Glomerular visceral epithelial cell (primary cell): ENCODE data around the gene IQGAP3.

Source experiments
- DNase-seq: peaks from one replicate; pipeline ENCODE4 v3.0.0-alpha.2; 2016; ENCODE audit errors: extremely low spot score

The IQGAP3 gene

DNA sequence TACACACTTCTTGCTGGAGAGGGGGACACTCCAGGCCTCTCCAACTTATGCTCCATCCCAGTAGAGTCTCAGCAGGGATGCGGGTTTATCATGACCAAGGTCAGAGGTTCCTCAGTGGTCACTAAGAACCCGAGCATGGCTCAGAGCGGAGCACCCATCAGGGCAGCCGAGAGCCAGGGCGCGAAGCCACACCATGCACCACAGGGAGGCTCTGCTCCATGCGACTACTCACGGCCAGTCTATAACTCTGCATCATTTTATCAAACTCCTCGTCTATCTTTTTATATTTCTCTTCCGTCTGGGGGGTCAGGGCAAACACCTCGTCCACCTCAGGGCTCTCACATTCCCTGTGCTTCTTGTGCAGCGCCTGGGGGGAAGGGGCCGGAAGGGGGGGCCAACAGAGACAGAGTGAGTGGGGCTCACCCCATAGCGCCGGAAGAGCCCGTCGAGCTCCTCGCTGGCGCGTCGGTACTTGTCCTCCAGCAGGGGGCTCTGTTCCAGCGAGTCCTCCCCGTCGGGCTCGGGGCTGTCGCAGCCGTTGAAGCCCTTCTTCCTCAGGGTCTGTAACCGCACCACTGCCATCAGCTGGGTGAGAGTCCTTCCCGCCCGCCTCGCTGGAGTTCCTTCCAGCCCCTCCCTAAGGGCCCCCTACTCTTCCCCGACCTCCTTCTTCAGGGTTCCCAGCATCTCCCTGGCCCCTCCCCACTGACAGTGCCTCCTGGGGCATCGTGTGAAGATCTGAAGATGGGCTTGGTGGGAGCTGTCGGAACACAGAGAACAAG, 91.8 kb downstream of the IQGAP3 start:
- no peak for DNase-seq

DNA sequence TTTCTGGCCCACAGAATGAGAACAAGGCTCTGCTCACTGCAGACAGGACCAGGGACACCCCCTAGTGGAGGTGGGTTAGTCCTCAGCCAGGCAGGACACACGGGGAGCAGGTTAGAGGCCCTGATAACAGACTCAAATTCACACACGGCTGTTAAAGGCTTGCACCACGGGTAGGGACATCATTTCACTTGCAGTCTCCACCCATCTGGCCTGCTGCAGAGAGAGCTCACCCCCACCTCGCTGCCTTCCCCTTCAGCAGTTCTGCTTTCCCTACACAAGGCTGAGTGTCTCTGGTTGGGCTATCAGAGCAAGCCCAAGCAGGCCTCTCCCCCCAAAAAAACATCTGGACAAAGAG, 92.4 kb downstream of the IQGAP3 start:
- DNase-seq, result no peak

DNA sequence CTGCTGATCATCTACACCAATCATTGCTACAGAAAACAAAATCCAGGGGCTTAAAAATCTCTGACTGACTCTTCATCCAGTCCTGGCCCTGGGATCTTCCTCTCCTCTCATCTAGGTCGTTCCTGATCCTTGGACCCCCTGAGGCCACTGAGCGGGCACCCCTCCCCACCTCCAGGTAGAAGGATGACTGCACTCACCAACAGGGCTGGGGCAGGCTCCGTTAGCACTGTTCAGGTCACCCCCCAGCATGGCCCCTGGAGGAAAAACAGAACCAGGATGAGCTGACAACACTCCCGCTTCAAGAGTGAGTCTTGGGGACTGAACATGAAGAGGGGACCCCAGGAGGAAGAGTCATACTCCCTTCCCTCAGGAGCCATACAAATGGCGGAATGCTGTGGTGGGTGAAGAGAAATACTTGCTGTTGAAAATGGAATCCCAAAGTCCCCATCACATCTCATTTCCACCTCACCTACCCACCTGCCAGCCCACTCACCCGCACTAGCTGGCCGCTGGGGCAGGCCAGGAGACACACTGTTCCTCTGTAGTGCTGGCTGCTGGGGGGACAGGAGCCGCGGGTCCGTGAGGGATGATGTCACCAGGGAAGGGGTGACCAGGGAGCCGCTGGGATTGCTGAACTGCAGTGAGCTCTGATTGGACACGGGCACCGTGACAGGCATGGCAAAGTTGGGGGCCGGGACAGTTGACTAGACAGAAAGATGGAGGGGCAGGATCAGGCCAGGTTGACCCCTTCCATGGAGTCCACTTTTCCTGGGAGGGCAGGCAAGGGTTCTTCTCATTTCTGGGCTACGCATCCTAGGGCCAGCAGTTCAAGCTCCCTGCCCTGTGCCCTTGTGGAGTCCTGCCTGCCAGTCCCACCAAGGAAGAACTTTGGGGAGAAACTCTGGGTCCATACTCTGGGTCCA, 93.0 kb downstream of the IQGAP3 start:
- DNase-seq, result no peak

DNA sequence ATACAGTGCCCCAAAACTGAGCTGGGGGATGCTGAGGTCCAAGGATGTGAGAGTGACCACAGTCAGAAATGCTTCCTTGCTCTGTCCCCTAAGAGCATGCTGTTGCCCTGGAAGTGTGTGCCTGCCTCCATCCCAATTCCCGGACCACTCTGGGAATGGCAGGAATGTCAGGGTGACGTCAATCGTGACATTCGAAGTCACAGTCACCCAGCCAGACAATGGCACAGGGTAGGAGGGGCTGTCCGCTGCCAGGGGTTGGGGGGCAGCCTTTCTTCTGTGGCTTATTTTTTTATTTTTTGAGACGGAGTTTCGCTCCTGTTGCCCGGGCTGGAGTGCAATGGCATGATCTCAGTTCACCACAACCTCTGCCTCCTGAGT, 94.1 kb downstream of the IQGAP3 start:
- DNase-seq, result no peak

DNA sequence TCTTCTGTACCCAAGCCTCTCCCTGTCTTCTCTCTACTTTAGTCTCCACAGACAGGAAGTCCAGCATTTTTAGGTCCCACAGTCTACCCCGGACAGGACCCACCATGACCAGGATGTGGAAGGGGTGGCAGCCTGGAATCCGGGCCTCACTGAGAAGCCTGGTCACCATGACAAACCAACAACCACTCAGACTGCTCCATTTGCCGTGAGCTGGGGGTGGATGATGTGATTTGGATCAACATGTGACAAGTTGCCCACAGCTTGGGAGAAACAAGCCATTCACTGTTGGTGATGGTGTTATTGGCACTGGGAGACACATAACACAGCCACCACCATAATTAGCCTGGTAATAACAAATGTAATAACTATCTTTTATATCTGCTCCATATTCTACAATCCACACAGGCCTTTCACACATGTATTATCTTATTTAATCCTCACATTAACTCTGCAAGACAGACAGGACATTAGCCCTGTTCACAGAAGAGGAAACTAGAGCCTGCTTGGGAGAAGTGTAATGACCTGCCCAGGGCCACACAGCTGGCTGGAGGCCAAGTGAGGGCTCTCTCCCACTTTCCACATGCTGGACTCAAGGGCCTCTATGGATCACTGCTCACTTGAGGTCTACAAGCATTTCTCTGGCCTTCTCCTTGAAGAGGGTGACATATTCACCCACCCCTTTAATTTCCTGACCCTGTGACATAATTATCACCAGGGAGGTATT, 94.7 kb downstream of the IQGAP3 start:
- peak; percentile 21 for DNase-seq

DNA sequence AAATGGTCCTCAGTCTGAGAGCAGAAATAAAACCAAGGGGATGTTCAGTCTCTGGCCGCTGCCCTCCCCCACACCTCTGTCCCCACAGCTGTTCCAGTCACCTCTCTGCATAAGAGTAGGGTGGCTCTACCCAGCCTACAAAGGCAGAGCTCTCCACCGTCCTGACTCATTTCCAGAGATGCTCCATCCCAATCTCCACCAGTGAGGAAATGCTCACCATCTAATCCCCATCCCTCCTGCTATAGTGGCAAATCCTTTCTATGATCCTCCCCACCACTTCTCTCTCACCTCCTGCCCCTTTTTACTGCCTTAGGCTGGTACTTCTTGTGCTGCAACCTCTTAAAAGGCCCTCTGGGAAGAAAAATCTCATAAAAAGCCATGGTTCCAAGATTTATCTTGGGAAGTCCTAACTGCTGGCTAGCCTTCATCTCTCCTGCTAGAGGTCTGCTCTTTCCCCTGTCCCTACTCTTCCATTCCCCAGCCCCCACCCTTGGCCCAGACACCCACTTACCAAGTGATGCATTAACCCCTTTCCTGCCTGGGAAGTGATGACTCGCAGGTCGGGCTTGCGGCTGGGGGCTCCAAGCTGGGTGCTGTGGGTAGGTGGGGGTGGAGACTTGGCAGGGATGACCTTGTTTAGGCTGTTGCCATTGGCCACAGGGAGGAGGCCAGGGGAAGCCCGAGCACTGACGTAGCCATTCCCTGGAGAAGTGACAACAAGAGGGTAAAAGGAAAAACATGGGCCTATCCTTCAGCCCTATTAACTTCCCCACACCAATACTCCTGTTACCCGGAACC, 95.7 kb downstream of the IQGAP3 start:
- DNase-seq, result peak; percentile 72

DNA sequence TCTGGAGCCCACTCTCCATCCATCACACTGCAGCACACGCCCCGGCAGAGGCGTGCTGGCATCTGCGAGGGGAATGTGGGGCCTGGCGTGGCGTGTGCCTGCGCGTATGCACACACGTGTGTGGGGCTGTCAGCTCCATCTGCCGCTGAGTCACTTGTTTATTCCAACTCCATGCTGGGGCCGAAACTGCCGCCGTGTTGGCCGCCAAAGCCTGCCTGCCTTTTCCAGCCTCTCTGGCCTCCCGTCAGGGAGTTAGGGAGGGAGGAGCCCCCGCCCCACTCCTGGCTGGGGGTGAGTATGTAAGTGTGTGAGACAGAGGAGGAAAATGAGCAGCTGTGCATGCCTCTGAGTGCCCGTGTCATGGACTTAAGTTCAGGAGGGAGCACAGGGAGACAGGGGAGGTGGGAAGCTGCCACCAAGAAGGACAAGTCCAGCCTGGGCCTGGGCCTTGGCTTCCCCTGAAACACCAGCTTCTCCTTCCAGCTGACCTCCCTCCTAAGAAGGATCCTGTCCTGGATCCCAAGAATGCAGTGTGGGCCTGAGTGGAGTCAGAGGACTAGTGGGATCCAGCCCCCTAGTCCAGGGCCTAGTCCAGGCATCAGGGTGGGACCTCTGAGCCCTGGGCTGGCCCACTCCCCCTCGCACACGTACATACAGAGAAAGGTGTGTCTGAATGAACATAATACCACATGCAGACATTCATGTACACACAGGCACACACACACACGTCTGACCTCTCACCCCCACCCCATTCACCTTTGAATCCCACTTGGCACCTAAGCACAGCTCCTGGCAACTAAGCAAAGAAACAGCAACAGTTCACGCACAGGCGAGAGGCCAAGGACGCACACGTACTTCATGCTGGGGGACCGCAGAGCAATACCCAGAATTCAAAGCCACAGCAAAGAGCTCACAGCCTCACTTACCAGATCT, 96.5 kb downstream of the IQGAP3 start:
- no peak for DNase-seq
